HS-5 (cell line): Measurements from ENCODE around the gene CCR7.
"Not testable (repeated sequence)": the region's sequence is repeated elsewhere in the genome, so short reads cannot be mapped to it uniquely, and the experiment has no call there.

Source experiments
- DNase-seq: peaks from one replicate; pipeline ENCODE4 v3.0.0-alpha.2; 2012; ENCODE audit warnings: low read depth

The CCR7 gene

DNA sequence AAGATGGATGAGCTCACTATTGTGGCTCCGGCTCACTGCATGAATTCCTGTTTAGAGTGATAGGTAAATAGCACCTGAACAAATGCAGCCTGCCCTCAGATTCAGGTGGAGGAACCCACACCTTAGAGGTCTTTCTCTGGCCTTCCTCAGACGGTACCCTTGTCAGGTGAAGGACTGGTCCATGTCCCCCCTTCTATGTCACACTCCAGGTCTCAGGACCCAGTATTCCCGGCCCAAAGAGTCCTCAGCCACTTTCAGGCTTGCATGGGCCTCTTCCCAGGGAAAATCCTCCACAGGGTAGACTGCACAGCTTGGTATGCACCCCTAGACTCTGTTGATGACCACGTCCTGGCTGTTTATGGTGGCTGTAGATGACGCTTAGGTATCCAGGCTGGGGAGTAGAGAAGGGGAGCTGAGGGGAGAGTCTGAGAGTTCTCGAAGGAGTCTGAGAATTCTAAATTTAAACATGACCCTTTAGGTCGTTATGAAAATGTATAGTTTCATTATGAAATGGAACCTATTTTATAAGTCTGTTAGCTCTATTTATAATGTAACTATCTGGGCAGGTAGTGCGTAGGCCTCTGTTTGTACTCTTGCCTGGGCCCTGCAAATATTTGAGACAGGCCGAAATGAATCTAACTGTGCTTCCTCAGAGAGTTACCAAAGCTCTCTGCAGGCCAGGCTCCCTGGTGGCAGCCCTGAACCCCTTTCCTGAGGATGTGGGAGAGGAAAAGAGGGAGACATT is 32.5 kb upstream of the CCR7 start:
- no peak for DNase-seq

DNA sequence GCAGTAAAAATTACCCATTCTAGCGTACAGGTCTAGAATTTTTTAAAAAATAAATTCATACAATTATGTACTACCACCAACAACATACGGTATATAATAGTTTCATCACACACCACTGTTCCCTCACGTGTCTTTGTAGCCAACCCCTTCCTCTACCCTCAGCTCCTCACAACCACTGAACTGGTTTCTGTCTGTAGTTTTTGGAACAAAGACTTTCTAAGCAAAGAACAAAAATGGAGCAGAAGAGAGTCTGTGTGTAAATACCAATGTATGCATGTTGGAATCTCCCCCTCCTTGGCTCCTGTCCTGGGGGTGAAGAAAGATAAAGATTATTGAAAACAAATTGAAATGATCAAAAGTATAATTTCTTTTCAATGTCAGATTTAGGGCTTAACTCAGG is 31.9 kb upstream of the CCR7 start:
- DNase-seq = no peak

DNA sequence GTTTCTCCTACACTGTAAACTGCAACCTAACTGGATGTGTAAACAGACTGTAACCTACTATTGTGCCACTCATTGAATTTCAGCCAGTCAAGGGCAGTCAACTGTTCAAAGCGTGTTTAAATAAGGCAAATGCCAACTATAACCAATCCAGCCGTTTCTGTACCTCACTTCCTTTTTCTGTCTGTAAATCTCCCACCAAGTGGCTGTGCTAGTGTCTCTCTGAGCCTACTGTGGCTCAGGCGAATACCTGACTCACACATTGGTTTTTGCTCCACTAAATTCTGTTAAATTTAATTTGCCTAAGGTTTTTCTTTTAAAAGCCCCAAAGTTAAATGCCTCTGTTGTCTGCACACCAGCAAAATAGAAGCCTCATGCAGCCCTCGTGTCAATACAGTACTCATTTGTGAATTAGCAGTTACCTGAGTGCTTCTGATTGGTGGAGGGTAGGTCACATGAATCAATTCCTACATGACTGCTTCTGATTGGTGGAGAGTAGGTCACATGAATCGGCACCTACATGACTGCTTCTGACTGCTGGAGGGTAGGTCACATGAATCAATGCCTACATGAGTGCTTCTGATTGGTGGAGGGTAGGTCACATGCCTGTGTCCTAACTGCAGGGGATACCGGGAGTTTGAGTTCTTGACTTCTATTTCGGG is 31.1 kb upstream of the CCR7 start:
- DNase-seq = no peak

DNA sequence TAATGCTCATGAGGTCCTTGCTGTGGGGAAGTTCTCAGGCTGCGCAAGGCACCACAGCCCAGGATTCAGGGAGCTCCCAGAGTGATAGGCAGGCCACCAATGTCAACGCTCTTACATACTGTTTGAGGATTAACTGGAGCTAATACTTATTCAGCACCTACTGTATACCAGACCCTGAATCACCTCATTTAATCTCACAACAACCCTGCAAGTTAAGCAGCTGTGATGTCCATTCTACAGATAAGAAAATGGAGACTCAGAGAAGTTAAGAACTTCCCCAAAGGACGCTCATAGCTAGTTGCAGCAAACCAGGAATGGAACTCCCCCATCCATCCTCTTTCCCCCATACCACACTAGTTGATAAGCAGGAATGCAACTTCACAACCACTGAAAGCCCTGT is 25.5 kb upstream of the CCR7 start:
- no peak for DNase-seq

DNA sequence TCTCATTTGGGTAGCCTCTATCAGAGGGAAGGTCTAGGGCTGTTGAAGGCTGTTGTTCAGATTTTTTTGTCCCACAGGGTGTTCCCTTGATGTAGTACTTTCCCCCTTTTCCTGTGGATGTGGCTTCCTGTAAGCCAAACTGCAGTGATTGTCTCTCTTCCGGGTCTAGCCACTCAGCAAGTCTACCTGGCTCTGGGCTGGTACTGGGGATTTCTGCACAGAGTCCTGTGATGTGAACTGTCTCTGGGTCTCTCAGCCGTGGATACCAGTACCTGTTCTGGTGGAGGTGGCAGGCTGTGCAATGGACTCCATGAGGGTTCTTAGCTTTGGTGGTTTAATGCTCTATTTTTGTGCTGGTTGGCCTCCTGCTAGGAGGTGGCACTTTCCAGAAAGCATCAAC is 23.3 kb upstream of the CCR7 start:
- no peak for DNase-seq

DNA sequence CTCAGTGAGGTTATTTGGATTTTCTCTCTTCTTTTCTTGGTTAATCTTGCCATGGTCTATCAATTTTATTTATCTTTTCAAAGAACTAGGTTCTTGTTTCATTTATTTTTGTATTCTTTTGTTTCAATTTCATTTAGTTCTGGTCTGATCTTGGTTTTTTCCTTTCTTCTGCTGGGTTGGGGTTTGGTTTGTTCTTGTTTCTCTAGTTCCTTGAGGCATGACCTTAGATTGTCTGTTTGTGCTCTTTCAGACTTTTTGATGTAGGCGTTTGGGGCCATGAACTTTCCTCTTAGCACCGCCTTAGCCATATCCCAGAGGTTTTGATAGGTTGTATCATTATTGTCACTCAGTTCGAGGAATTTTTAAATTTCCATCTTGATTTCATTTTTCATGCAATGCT is 21.0 kb upstream of the CCR7 start:
- not testable (repeated sequence) for DNase-seq

DNA sequence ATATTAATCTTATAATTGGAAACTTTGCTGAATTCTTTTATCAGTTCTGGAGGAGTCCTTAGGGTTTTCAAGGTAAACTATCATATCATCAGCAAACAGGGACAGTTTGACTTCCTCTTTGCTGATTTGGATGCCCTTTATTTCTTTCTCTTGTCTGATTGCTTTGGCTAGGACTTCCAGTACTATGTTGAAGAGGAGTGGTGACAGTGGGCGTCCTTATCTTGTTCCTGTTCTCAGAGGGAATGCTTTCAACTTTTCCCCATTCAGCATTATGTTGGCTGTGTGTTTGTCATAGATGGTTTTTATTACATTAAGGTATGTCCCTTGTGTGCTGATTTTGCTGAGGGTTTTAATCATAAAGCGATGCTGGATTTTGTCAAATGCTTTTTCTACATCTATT is 19.7 kb upstream of the CCR7 start:
- DNase-seq = not testable (repeated sequence)

DNA sequence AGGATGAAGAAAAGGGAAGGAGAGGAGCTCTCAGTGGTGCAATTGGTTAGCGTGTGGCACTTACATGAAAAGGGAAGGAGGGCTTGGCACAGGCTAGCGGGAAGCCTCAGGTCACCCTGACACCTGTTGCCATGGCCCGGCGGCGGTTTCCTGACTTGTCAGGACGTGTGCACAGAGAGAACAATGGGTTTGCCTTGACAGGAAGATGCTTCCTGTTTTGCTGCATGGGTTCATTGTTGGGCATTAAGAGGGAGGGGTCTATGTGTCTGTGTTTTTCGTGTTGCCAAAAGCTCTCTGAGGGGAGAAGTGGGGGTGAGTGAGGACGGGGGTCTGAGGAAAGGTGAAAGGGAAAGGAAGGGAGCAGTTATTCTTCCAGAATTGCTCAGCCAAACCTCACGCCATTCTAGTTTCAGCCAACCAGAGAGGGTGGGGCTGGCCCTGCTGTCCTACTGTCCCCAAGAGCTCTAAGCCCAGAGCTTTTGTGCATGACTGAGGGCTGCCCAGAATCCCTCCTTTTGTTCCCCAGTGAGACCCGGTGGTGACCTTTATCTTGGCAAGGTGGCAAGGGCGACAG is 17.1 kb upstream of the CCR7 start:
- DNase-seq = no peak

DNA sequence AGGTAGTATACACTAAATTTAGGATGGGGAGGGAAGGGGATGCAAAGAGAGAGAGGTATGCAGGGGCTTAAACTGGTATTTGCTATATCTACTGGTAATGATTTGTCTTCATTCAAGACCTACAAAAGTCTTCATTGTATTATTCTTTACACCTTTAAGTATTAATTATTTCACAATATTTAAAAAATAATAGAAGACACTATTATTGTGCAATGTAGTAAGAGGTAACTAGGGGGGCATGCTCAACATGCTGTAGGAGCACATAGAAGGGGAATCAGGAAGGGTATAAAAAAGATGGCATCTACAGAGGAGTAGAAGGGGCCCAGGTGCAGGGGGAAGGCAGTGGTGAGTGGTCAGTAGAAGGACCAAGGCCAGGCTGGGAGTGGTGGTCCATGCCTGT is 14.9 kb upstream of the CCR7 start:
- no peak for DNase-seq

DNA sequence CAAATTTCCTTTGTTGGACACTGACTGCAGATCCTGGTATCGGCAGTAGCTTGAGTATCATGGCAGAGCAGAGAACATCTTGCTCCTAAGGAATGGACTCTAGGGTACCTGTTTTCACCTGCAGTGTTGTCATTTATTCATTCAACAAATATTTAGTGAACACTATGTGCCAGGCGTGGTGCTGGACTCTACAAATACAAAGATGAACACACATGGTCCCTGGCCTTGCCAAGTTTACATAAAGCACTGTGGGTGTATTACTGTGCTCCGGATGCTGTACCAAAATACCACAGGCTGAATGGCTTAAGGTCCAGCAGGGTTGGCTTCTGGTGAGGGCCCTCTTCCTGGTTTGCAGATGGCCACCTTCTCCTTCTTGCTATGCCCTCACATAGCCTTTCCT is 14.2 kb upstream of the CCR7 start:
- DNase-seq = no peak

DNA sequence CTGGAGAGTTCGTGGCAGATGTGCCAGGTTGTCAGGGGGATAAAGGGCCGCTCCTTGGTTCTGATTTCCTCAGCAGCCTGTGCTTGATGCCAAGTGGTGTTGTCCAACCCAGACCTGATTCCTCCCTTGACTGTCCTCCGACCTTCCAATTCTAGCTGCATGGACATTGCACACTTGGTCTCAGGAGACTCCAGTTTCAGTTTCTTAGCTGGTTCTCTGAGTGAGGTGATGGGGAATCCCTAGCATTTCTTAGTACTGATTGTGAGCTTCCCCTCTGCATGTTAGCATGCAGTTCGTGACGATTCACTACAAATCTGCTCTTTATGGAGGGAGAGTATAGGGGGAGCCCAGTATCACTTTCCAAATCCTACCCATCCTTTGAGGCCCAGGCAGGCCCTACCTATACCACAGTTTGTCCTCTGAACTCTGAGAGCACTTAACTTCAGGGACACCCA is 12.4 kb upstream of the CCR7 start:
- no peak for DNase-seq

DNA sequence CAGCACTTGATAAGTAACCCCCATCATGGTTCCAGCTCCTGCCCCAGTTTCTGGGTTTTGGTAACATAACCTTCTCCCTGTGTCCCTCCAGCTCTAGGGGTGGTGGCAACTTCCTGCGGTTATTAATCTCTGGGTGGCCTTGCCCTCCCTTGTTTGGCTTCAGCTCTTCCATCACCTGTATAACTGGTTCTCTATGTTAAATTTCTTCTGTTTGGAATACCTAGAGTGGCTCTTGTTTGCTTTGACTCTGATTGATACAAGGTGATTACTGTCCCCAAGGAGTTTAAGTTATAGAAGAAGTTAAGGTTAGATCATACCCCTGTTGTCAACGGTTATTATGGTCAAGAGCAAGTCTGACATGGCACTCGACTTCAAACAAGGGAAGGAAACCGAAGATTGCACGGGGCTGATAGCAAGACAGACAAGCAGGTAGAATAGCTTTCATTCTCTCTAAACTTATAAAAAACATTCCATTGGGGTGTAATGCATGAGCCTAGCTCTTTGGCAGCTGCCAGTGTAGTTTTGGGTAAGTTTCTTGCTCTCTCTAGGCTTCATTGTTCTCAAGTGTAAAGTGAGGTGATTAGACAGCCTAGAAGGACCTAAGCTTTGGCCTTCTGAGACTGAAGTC is 11.0 kb upstream of the CCR7 start:
- DNase-seq = no peak

DNA sequence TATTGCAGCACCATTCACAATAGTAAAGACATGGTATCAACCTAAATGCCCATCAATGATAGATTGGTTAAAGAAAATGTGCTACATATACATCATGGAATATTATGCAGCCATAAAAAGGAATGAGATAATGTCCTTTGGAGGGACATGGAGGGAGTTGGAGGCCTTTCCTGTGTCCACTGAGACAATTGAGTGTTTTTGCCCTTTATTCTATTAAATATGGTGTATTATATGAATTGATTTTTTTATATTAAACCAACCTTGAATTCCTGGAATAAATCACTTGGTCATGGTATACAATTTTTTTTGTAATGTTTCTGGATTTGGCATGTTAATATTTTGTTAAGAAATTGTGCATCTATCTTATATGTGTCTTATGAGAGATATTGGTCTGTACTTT is 9.0 kb upstream of the CCR7 start:
- no peak for DNase-seq

DNA sequence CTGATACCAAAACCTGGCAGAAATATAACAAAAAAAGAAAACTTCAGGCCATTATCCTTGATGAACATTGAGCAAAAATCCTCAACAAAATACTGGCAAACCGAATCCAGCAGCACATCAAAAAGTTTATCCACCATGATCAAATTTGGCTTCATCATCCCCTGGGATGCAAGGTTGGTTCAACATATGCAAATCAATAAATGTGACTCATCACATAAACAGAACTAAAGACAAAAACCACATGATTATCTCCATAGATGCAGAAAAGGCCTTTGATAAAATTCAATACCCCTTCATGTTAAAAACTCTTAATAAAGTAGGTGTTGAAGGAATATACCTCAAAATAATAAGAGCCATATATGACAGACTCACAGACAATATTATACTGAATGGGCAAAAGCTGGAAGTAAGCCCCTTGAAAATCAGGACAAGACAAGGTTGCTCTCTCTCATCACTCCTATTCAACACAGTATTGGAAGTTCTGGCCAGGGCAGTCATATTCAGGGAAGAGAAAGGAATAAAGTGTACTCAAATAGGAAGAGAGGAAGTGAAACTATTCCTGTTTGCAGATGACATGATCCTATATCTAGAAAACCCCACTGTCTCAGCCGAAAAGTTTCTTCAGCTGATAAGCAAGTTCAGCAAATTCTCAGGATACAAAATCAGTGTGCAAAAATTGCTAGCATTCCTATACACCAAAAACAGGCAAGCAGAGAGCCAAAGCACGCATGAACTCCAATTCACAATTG is 7.1 kb upstream of the CCR7 start:
- not testable (repeated sequence) for DNase-seq

DNA sequence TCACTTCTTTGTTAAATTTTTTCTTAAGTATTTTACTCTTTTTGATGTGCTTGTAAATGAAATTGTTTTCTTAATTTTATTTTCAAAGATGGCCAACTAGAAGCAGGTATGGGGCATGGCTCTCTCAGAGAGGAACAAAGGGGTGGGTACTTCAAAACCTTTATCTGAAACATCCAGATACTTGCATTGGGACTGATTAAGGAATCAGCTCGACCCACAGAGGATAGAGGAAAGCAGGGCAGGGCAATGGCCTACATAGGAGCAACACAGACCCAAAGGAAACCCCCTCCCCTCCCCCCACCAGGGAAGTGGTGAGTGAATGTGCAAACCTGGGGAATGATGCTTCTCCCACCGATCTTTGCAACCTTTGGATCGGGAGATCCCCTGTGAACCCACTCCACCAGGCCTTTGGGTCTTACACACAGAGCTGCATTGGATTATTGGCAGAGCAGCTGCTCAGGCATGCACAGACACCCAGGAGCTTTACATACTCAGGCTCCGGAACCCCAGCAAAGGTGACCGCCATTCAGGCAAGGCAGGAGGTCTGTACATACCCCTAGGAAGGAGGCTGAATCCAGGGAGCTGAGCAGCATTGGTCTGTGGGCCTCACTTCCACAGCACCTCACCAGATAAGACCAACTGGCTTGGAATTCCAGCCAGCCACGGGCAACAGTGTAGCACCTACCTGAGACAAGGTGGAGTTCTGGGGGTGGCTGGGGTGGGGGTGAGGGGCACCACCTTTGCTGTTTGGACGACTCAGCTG is 3.0 kb upstream of the CCR7 start:
- DNase-seq = no peak

DNA sequence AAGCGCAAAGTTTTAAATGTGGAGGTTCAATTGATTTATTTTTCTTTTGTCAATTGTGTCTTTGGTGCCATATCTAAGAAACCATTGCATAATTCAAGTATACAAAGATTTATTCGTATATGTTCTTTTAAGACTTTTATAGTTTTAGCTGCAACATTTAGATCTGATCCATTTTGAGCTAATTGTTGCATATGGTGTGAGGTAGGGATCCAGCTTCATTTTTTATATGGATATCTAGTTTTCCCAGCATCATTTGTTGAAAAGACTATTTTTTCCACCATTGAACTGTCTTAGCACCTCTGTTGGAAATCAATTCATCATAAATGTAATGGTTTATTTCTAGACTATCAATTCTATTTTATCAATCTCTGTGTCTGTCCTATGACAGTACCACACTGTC is 2.1 kb upstream of the CCR7 start:
- no peak for DNase-seq

DNA sequence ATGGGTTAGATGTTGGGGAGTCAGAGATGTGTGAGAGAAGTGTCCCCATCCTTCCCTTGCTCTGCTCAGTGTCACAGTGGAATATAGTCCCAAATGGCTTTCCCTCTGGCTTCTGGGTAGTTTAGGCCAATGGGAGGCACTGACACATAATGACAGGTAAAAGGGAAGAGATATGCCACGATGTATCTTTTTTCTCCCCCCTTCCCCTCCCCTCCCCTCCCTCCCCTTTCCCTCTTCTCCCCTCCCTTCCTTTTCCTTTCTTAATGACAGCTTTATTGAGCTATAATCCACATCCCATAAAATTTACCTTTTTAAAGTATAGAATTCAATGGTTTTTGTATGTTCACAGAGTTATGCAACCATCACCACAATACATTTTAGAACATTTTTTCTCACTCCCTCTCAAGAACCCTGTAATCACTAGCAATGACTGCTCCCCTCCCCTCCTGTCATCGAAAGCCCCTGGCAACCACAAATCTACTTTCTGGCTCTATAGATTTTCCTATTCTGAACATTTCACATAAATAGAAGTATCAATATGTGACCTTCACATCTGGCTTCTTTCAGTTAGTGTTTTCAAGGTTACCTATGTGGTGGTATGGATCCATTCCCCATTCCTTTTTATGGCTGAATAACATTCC is 617 bp upstream of the CCR7 start:
- DNase-seq = no peak

DNA sequence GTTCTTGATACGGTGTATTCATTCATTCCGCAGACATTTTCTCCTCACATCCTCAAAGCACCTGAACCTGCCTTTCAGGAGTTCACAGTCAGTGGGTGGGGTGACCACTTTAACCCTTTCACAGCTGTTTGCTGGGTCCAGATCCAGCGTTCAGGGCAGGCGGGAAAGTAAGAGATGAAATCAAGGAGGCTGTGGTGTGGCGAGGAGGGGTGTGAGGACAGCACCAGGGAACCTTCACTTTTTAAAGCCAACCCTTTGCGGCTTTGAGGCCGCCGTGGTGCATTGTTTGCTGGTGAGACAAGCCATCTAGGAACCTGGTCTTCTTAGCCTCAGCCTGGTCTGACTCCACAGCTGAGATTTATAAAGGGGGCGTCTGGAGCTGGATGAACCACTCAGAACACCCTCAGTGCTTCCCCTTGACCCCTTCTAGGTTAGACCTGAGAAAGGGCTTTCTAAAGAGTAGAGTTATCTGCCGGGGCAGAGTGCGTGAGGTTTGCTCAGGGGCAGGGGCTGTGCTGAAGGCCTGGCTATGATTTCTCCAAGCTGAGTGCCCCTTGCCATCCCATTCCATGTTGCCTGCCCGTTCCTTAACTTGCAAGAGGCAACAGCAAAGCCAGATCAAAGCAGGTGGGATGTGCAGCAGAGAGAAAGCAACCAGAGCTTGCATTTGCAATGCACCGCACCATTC is 933 bp downstream of the CCR7 start:
- DNase-seq = no peak

DNA sequence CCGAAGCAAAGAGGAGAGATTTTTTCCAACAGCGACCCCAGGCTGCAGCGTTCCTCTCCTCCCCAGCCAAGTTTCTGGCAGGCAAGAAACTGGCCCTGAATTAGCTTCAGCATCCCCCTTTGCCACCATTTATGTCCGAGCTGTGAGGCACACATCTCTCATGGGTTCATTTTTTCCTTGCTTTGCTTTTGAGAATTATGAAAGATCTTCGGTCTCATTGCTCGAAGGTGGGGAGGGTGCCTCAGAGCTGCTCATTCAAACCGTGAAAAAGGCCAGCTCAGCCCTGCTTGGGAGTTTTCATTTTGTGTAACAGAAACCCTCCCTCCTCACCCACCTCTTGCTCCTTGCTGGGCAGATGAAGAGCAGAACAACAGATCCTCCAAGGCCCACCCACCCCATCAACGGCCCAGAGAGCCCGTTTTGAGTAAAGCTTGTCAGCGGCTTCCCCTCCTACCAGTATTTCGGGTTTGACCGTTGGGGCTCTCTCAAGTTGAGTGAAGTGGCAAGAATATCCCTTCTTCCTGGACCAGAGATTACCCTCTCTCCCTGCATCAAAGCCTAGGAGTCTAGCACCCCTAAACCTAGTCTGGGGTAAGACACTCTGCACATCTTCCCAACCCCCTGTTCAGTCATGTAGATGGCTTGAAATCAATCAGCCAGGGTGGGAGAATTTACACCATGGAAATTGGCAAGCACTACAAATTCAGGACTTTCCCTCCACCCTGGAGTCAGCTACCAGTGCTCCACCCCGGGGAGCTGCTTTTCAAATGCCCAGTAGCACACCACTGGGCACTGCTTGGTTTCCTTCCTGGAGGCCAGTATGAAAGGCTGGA is 1.8 kb downstream of the CCR7 start:
- no peak for DNase-seq

DNA sequence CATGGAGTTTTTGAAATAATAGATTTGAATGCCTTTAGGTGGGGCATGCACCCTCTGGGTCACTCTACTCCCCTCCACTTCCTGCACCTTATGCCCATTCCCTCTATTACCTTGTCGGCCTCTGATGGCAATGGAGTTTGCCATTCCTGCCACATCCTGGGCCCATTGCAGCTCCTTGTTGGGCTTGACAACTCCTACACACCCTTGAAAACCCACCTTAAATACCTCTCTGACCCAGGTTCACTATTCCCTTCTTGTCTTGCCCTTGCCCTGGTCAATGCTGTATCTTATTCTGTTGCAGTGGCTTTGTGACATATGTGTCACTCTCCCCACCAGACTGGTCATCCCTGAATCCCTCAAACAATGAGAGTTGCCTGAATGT is 2.4 kb downstream of the CCR7 start:
- no peak for DNase-seq
